Activated T-cell treated with anti-CD3 and anti-CD28 coated beads for 1 hour (primary cell): ENCODE data around the gene HPS3.
"Not testable (repeated sequence)": the region's sequence is repeated elsewhere in the genome, so short reads cannot be mapped to it uniquely, and the experiment has no call there.

Experiments
- DNase-seq: peaks from one replicate; pipeline ENCODE4 v3.0.0-alpha.2; 2020; ENCODE audit warnings: low read depth

The HPS3 gene

DNA sequence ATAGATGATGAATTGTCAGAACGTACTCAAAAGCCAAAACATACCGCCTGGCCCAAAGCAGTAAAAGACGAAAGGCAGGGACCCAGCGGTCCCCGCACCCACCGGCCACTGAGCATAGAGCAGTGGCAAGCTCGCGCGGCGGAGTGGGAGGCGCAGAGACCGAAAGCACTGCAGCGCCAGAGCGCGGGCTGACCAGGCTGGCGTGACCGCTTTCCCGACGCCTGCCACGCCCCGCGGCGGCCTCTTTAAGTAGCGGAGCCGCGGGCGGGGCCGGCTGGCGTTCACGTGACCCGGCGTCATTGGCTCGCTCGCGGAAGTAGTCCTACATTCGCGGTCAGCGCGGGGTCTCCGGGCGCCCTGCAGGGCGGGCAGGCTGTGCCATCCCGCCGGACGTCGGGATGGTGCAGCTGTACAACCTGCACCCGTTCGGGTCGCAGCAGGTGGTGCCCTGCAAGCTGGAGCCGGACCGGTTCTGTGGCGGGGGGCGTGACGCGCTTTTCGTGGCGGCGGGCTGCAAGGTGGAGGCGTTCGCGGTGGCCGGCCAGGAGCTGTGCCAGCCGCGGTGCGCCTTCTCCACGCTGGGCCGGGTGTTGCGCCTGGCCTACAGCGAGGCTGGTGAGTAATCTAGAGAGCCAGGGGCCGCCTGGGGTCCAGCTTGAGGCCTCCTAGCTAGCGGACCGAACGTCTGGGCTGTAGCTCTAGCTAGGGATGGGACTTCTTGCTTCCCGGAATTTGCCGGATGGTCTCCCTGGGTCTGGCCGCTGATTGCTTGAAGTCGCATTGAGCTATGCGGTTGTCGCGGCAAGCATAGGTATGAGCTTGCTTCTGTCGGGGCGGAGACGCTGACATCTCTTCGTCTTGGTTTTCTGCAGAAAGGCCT is at the start of gene HPS3:
TSS of gene HPS3 (plus strand) at position 313 of the 880 bp plus-strand sequence. CDS start at position 399, 86 bp downstream.
- peak; percentile 71 for DNase-seq

DNA sequence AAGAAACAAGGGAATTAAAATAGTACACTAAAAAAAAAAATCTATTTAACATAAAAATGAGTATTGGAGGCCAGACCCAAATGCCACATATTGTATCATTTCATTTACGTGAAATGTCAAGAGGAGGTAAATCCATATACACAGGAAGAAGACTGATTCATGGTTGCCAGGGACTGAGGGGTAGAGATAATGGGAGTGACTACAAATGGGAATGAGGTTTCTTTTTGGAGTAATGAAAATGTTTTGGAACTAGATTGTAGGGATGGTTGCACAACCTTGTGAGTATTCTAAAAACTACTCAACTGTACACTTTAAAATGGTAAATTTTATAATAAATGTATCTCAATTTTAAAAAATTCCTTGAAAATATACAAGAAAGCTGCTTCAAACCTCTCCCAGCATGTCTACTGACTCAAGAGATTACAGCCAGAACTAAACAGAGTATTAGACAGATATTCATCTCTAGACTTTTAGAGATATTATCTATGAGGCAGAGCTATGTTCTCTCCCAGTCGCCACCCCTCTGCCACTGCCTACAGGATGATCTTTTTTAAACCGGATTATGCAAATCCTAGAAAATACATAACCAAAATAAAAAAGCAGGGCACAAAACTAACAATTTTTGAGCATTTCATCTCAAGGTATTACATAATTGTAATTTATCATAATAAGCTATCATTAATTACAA is 49.3 kb upstream of the HPS3 start:
- DNase-seq = no peak

- DNase-seq = no peak
Measured at GRCh38 chr3:149080699-149081091, 48.7 kb upstream of the HPS3 start.

GRCh38 chr3:149081772-149082171 is 47.7 kb upstream of the HPS3 start:
- DNase-seq = no peak

GRCh38 chr3:149085828-149086231 is 43.6 kb upstream of the HPS3 start:
- DNase-seq = no peak

- DNase-seq = peak; percentile 85
Measured at GRCh38 chr3:149086232-149086988, 43.0 kb upstream of the HPS3 start, which contains the start of gene HLTF. Gene HLTF (minus strand): TSS chr3:149086533. CDS start chr3:149086336, 197 bp downstream.

- DNase-seq = no peak
Measured at GRCh38 chr3:149087208-149087607, 42.2 kb upstream of the HPS3 start.

DNA sequence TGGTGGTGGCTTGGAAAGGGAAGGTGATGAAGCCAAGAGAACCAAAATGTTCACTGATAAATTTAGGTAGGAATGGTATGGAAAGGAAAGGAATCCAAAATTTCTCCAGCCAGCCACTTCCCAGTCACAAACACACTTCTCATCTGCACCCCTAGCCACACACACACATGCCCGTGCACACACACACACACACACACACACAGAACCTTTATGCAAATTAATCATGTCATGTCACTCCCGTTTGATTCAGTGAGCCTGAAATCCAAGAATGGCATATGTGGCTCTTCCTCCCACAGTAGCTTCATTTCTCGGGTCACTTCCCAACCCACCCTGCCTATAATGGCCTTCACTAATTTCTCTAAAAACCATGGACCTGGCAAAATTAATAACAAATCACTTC is 40.0 kb upstream of the HPS3 start:
- DNase-seq = no peak

- DNase-seq = no peak
Measured at GRCh38 chr3:149090461-149090860, 39.0 kb upstream of the HPS3 start.

- DNase-seq = no peak
Measured at GRCh38 chr3:149090907-149091306, 38.5 kb upstream of the HPS3 start.

GRCh38 chr3:149091983-149092382 is 37.5 kb upstream of the HPS3 start:
- DNase-seq = no peak

DNA sequence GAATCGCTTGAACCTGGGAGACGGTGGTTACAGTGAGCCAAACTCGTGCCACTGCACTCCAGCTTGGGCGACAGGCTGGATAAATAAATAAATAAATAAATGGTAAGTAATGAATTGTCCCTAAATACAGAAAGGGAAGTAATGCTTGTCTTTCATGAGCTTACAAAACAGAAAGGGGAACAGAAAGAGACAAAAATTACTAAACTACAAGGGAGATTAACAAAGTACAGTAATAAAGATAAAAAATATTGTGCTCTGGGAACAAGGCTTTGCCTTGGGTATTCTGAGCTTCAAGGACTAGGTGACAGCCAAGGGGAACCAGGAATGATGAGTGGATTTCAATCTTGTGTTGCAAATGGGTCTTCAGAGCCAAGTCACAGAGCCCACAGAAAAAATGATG is 34.0 kb upstream of the HPS3 start:
- no peak for DNase-seq

GRCh38 chr3:149097987-149098386 is 31.5 kb upstream of the HPS3 start:
- not testable (repeated sequence) for DNase-seq

DNA sequence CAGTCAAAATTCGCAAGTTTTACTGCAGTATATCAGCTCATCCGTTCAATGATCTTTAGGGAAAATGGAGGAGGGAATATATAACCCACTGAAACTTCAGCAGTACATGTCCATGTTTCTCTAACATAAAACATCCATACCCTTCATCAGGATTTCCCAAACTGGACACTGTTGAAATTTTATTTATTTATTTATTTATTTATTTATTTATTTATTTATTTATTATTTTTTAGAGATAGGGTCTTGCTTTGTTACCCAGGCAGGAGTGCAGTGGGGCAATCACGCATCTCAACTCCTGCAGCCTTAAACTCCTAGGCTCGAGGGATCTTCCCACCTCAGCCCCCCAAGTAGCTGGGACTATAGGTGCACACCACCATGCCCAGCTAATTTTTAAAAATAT is 28.3 kb upstream of the HPS3 start:
- no peak for DNase-seq

- no peak for DNase-seq
Measured at GRCh38 chr3:149101641-149102040, 27.8 kb upstream of the HPS3 start.

- no peak for DNase-seq
Measured at GRCh38 chr3:149104484-149104883, 25.0 kb upstream of the HPS3 start.

DNA sequence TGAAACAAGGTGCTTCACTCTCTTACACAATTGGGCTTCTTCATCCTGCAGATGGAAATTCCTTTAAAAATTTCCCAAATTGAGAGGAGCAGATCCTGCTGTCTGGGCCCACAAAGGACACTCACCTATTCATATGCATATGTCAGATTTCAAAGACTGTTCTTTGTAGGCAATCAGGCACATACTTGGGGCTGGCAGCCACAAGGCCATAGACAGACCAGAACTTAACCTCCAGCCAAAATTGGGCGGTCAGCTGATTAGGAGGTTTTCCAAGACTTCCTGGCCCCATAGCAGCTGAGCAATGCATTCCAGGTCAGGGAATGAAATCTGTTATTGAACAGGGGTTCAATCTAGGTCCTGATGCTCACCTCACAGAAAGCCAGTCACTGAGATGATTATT is 15.0 kb upstream of the HPS3 start:
- DNase-seq = no peak

DNA sequence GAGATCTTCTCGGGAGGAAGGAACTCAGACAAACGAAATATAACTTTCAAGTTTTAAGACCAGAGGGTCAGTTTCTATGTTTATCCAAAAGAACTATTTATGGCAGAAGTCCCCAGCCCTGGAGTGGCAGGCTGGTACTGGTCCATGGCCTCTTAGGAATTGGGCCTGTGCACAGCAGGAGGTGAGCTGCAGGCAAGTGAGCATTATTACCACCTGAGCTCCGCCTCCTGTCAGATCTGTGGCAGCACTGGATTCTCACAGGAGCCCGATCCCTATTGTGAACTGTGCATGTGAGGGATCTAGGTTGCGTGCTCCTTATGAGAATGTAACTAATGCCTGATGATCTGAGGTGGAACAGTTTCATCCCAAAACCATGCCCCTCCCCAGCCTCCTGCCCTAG is 14.3 kb upstream of the HPS3 start:
- no peak for DNase-seq

GRCh38 chr3:149118724-149119123 is 10.7 kb upstream of the HPS3 start:
- no peak for DNase-seq

- no peak for DNase-seq
Measured at GRCh38 chr3:149119466-149119865, 10.0 kb upstream of the HPS3 start.

DNA sequence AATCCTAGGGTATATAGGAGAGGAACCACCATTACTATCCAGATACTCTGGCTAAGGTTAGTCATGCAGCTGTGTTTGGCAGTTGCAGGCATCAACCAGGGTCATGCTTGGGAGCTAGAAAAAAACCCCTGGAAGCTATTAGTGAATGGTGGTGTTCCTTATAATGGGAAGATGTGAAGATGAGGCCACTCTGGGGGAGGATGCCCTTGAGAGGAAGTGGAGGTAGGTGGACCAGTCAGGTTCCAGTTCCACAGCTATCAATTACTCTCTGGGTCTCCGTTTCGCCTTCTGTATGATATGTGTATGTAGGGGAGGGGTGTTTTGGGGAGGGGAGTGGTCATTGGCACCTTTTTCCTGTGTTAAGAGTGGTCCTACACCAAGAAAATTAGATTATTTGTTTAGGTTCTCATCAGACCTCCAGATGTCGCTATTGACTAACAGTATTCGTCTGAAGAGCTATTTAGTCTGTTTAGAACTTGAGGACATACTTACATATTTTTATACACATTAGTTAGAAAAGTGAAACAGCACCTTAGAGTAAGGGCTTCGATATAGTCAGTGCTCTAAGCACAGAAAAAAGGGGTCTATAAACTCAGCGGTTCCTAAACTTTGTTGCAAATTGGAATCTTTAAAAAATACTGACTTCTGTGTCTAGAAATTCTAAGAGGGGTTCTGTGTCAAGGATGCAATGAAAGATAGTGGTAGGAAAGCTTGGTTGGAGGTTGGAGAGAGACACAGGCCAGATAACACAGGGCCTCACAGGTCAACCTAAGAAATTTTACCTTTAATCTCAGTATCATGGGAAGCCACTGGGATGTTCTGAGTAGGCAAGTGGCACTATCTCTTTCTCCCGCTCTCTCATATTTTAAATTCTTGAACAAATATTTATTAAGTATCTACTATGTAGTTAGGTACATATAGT is 9.1 kb upstream of the HPS3 start:
- no peak for DNase-seq
